A673 (cell line): ENCODE results near the gene CFAP91. TPM values are rescaled to one million over a fixed set of nuclear protein-coding genes. Genes with fewer than 3 reads are reported as not detected.

Source experiments
- BruUV-seq: library from RNA; stranded (reverse); fragments of 400-500 nt; replicated peaks from 2 replicates; lab custom pipeline; 2021; lab: Mats Ljungman, UMichigan
- CTCF ChIA-PET: fragments of 300-600 bp; sonication (Branson Sonifier 250); formaldehyde crosslinking; loops from one replicate; lab custom pipeline; 2022; ENCODE audit warnings: antibody characterized with exemption; lab: Charles Lee
- POLR2A ChIA-PET: fragments of 300-600 bp; sonication (Branson Sonifier 250); formaldehyde crosslinking; loops from one replicate; lab custom pipeline; 2022; ENCODE audit warnings: antibody characterized with exemption; ENCODE audit not compliant: low non-redundant PET; lab: Charles Lee
- DNase-seq: peaks from one replicate; pipeline ENCODE4 v3.0.0-alpha.2; 2015; ENCODE audit warnings: low spot score
- H3K27ac ChIP-seq: fragments of 200-600 bp; sonication (generic); 2 replicates; pipeline ENCODE4 v1.5.1; 2016; ENCODE audit warnings: mixed run types, low read depth, mild to moderate bottlenecking, mixed read lengths, antibody characterized with exemption, low read length; ENCODE audit not compliant: poor library complexity, severe bottlenecking
- H3K27me3 ChIP-seq: fragments of 200-600 bp; sonication (generic); replicated peaks from 2 replicates; pipeline ENCODE4 v1.6.1; 2017; ENCODE audit warnings: mixed run types, low read depth, mild to moderate bottlenecking, mixed read lengths, antibody characterized with exemption, low read length; ENCODE audit not compliant: insufficient read depth, poor library complexity
- H3K36me3 ChIP-seq: fragments of 200-600 bp; sonication (generic); 2 replicates; pipeline ENCODE4 v1.6.1; 2016; ENCODE audit warnings: mixed run types, mild to moderate bottlenecking, mixed read lengths, antibody characterized with exemption, low read length; ENCODE audit not compliant: insufficient read depth, poor library complexity, severe bottlenecking
- H3K4me1 ChIP-seq: fragments of 200-600 bp; sonication (generic); 2 replicates; pipeline ENCODE4 v1.6.1; 2017; ENCODE audit warnings: mixed run types, mild to moderate bottlenecking, mixed read lengths, antibody characterized with exemption, low read length; ENCODE audit not compliant: insufficient read depth, poor library complexity, severe bottlenecking
- H3K4me3 ChIP-seq: fragments of 200-600 bp; sonication (generic); 2 replicates; pipeline ENCODE4 v1.5.1; 2016; ENCODE audit warnings: low read depth, mixed run types, mild to moderate bottlenecking, mixed read lengths, low read length; ENCODE audit not compliant: poor library complexity, severe bottlenecking
- H3K9me3 ChIP-seq: fragments of 200-600 bp; sonication (generic); 2 replicates; pipeline ENCODE4 v1.6.1; 2016; ENCODE audit warnings: mixed run types, low read depth, mild to moderate bottlenecking, mixed read lengths, antibody characterized with exemption, low read length; ENCODE audit not compliant: poor library complexity, severe bottlenecking
- EZH2 ChIP-seq: fragments of 200-600 bp; sonication (generic); IDR thresholded peaks from 2 replicates; pipeline ENCODE4 v1.6.1; 2017; ENCODE audit warnings: borderline replicate concordance, low read depth, mild to moderate bottlenecking, mixed read lengths, antibody characterized with exemption, low read length; ENCODE audit not compliant: poor library complexity, severe bottlenecking
- intact Hi-C: fragments of 100-400 bp; cut with micrococcal nuclease; formaldehyde crosslinking; loops from one replicate; pipeline ENCODE4 v1.10.0; 2022; ENCODE audit not compliant: unreplicated experiment
- total RNA-seq: library from RNA; stranded (reverse); gene quantifications from 2 replicates; pipeline ENCODE4 v1.2.3, GENCODE V29; 2021
- TF ChIP-seq, protein P1 (sequence below): fragments of 300-800, 200-600 bp; sonication (generic); conservative IDR thresholded peaks from 2 replicates; pipeline ENCODE4 v1.5.1; 2017; ENCODE audit warnings: low read depth, mild to moderate bottlenecking, antibody characterized with exemption, low read length, moderate library complexity, mixed read lengths

CFAP91 gene
- total RNA-seq, 1 experiment from 2014 or later = 0.75 TPM

DNA sequence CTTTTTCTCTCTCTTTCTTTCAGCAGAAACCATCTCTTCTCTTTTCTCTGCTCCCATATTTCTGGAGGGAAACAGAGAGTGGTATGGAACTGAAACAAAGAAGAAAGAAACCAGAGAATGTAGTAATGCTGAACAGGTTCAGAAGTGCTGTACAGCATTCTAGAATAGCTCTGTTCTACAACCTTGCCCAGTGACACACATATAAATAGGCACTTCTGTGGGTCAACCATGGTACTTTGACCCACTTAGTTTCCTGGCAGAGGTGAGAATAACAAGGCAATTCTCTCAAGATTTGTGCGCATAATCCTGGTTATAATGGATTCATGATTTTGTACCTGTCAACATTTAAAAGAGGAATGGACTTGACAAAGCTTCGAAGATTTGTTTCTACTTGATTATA lies 12.3 kb downstream of the CFAP91 start:
- H3K36me3 ChIP-seq = no peaks in the 10 kb centered on the region
- TF ChIP-seq, protein P1, sequence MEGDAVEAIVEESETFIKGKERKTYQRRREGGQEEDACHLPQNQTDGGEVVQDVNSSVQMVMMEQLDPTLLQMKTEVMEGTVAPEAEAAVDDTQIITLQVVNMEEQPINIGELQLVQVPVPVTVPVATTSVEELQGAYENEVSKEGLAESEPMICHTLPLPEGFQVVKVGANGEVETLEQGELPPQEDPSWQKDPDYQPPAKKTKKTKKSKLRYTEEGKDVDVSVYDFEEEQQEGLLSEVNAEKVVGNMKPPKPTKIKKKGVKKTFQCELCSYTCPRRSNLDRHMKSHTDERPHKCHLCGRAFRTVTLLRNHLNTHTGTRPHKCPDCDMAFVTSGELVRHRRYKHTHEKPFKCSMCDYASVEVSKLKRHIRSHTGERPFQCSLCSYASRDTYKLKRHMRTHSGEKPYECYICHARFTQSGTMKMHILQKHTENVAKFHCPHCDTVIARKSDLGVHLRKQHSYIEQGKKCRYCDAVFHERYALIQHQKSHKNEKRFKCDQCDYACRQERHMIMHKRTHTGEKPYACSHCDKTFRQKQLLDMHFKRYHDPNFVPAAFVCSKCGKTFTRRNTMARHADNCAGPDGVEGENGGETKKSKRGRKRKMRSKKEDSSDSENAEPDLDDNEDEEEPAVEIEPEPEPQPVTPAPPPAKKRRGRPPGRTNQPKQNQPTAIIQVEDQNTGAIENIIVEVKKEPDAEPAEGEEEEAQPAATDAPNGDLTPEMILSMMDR = no peak
- TF ChIP-seq EZH2 = no peak
- no peak overlapping the region for H3K27ac ChIP-seq
- ChIA-PET CTCF (no interaction called here), POLR2A (no interaction called here)
- intact Hi-C loops = no loop called here
- H3K9me3 ChIP-seq = no peaks in the 10 kb centered on the region
- no peaks in the 10 kb centered on the region for H3K27me3 ChIP-seq
- no peak for DNase-seq
- no TSS peak for BruUV-seq
- H3K4me1 ChIP-seq = no peaks in the 10 kb centered on the region
- no peak overlapping the region for H3K4me3 ChIP-seq

DNA sequence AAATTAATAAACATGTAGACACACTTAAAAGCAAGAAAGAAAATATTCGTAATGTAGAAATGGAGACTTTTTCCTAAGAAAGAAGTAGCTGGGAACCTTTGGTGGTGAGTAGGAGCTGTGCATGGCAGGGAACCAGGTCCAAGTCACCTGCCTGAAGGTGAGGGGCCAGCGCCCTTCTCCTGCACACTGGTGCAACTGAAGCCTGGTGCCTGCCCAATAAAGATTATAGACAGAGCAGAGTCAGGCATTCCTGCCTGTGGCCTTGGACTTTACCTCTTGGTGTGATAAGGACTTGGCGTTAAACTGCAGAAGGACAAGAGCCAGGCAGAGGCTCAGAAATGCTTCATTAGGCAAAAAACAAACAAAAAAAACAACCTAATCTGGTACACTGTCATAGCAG lies 14.2 kb downstream of the CFAP91 start:
- Histone ChIP-seq H3K4me3 (no peak overlapping the region), H3K27ac (no peak overlapping the region), H3K36me3 (no peaks in the 10 kb centered on the region), H3K27me3 (no peaks in the 10 kb centered on the region), H3K9me3 (no peaks in the 10 kb centered on the region), H3K4me1 (no peaks in the 10 kb centered on the region)
- intact Hi-C loops = no loop called here
- no TSS peak for BruUV-seq
- TF ChIP-seq EZH2 = no peak
- TF ChIP-seq, protein P1 = no peak
- POLR2A ChIA-PET = no interaction called here
- CTCF ChIA-PET = no interaction called here
- DNase-seq = no peak

DNA sequence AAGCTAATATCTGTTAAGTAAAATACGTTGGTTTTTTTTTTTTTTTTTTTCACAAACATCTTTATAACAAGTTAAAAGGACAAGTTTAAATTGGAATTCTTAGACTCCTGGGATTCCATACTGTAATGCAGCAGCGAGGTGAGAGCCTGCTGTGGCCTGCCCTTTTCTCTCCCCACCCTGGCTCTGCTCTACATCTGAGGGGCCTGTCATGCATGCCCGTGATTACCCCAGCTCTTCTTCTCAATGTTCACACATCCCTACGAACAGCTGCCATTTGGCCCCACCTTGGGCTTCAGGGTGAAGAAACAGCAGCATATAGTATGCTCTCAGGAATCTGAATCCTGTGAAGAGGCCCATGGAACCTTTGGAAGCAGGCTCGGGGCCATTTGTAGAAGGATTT lies 14.7 kb downstream of the CFAP91 start:
- Histone ChIP-seq H3K4me1 (no peaks in the 10 kb centered on the region), H3K9me3 (no peaks in the 10 kb centered on the region), H3K27ac (no peak overlapping the region), H3K27me3 (no peaks in the 10 kb centered on the region), H3K36me3 (no peaks in the 10 kb centered on the region), H3K4me3 (no peak overlapping the region)
- no peak for TF ChIP-seq EZH2
- TF ChIP-seq, protein P1 = no peak
- DNase-seq = no peak
- CTCF ChIA-PET = no interaction called here
- POLR2A ChIA-PET = no interaction called here
- BruUV-seq = no TSS peak
- intact Hi-C loops = no loop called here
